Mesendoderm (in vitro differentiated cells): ENCODE data around the gene ANGPTL3.

Experiments used
- DNase-seq: peaks from one replicate; pipeline ENCODE4 v3.0.0; 2013
- H2AK5ac ChIP-seq: 2 replicates; pipeline ENCODE4 v1.6.1; 2013; ENCODE audit warnings: low read length, inconsistent platforms
- H2BK120ac ChIP-seq: 2 replicates; pipeline ENCODE4 v1.6.1; 2013; ENCODE audit warnings: low read depth, mild to moderate bottlenecking, low read length, moderate library complexity, mixed read lengths
- H2BK15ac ChIP-seq: replicated peaks from 2 replicates; pipeline ENCODE4 v1.6.1; 2013; ENCODE audit warnings: low read depth, mild to moderate bottlenecking, moderate library complexity
- H2BK5ac ChIP-seq: 2 replicates; pipeline ENCODE4 v1.6.1; 2013; ENCODE audit warnings: low read length, inconsistent platforms
- H3K18ac ChIP-seq: 2 replicates; pipeline ENCODE4 v1.6.1; 2013; ENCODE audit warnings: mild to moderate bottlenecking, low read length, mixed read lengths
- H3K23ac ChIP-seq: one replicate; pipeline ENCODE4 v1.6.1; 2013; ENCODE audit warnings: low read length
- H3K27ac ChIP-seq: 2 replicates; pipeline ENCODE4 v1.5.1; 2013; ENCODE audit warnings: low read depth, mild to moderate bottlenecking, inconsistent platforms, low read length, moderate library complexity
- H3K27me3 ChIP-seq: 2 replicates; pipeline ENCODE4 v1.6.1; 2013; ENCODE audit warnings: low read length, control low read depth, mild to moderate bottlenecking, inconsistent platforms; ENCODE audit not compliant: insufficient read depth, poor library complexity
- H3K36me3 ChIP-seq: 2 replicates; pipeline ENCODE4 v1.6.1; 2013; ENCODE audit warnings: low read length, inconsistent platforms; ENCODE audit not compliant: control insufficient read depth, insufficient read depth
- H3K4ac ChIP-seq: one replicate; pipeline ENCODE4 v1.6.1; 2013; ENCODE audit warnings: low read depth, mild to moderate bottlenecking, low read length, moderate library complexity
- H3K4me1 ChIP-seq: 2 replicates; pipeline ENCODE4 v1.6.1; 2013; ENCODE audit warnings: low read depth, low read length, inconsistent platforms; ENCODE audit not compliant: control insufficient read depth
- H3K4me2 ChIP-seq: 2 replicates; pipeline ENCODE4 v1.6.1; 2013; ENCODE audit warnings: low read length
- H3K4me3 ChIP-seq: 2 replicates; pipeline ENCODE4 v1.5.1; 2013; ENCODE audit warnings: mild to moderate bottlenecking, low read length
- H3K56ac ChIP-seq: one replicate; pipeline ENCODE4 v1.6.1; 2013; ENCODE audit warnings: low read length
- H3K79me1 ChIP-seq: 2 replicates; pipeline ENCODE4 v1.6.1; 2013; ENCODE audit warnings: low read length, inconsistent platforms
- H3K79me2 ChIP-seq: 2 replicates; pipeline ENCODE4 v1.6.1; 2013; ENCODE audit warnings: mild to moderate bottlenecking, low read length; ENCODE audit not compliant: control insufficient read depth, insufficient read depth
- H3K9ac ChIP-seq: 2 replicates; pipeline ENCODE4 v1.6.1; 2013; ENCODE audit warnings: low read length, inconsistent platforms
- H4K5ac ChIP-seq: one replicate; pipeline ENCODE4 v1.6.1; 2013; ENCODE audit warnings: low read length
- H4K8ac ChIP-seq: one replicate; pipeline ENCODE4 v1.6.1; 2013; ENCODE audit warnings: low read depth, mild to moderate bottlenecking, control low read depth, low read length, moderate library complexity
- WGBS: extraction: QIAGEN DNeasy Blood & Tissue Kit; methylation state at CpG from one replicate; pipeline ENCODE4 v1.1.7; 2013; ENCODE audit warnings: low lambda C conversion rate, missing lambda C conversion rate; ENCODE audit not compliant: insufficient coverage; ENCODE audit errors: extremely low coverage; 5-methylcytosine and 5-hydroxymethylcytosine counted together

Gene ANGPTL3

DNA sequence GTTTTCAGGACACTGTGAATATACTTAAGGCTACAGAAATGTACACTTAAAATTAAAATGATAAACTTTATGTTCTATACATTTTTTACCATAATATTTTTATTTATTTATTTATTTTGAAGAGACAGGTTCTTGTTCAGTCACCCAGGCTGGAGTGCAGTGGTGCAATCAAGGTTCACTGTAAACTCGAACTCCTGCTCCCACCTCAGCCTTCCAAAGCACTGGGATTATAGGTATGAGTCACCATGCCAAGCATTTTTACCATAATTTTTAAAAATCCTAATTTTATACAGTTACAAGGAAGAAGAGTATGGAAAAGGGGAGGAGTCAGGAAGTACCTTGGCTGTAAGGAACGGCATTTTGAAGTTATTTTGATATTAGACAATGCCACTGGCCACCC is 23.6 kb upstream of the ANGPTL3 start:
- no CpG with 5 or more reads among the region's 2 CpGs for WGBS
- H2BK5ac ChIP-seq = no peak overlapping the region
- no peak overlapping the region for H3K4ac ChIP-seq
- H3K4me1 ChIP-seq = no peaks in the 10 kb centered on the region
- no peak overlapping the region for H2BK15ac ChIP-seq
- no peak overlapping the region for H3K4me3 ChIP-seq
- no peaks in the 10 kb centered on the region for H3K79me2 ChIP-seq
- no peaks in the 10 kb centered on the region for H3K27me3 ChIP-seq
- H3K4me2 ChIP-seq = no peak overlapping the region
- no peak for DNase-seq
- no peak overlapping the region for H4K5ac ChIP-seq
- no peak overlapping the region for H3K18ac ChIP-seq
- no peak overlapping the region for H3K23ac ChIP-seq
- no peak overlapping the region for H3K27ac ChIP-seq
- H3K79me1 ChIP-seq = no peaks in the 10 kb centered on the region
- H3K56ac ChIP-seq = no peak overlapping the region
- no peak overlapping the region for H2BK120ac ChIP-seq
- no peaks in the 10 kb centered on the region for H3K36me3 ChIP-seq
- H4K8ac ChIP-seq = no peak overlapping the region
- no peak overlapping the region for H2AK5ac ChIP-seq
- H3K9ac ChIP-seq = no peak overlapping the region

DNA sequence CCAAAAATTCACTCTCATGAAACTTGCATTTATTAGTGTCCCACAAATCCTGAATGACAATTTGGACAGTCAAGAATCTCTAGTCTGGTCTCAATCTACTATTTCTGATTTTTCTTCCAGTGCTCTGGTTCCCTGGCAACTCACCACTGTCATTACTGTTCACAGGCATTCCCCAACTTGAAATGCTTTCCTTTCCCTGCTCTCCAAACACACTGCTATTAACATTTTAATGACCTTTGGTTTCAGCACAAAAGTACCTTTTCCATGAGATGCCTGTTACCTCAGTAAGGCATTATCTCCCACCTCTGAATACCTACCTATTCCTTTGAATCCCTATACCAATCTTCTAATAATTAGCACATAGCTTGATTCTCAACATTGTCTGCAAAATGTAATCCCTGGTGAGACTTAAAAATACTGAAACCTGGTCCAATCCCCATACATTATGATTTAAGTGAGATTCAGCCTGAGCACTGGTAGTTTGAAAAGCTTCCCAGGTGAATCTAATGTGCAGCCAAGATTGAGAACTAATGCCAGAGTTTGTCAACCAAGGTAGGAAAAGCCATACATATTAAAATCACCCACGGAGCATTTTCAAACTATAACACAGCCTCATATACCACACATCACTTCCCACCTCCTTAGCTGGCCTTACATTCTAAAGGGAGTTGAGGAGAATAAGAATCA is 11.7 kb upstream of the ANGPTL3 start:
- Histone ChIP-seq H3K27me3 (no peaks in the 10 kb centered on the region), H3K23ac (no peak overlapping the region), H3K79me1 (no peaks in the 10 kb centered on the region), H2BK120ac (no peak overlapping the region), H2BK15ac (no peak overlapping the region), H3K4me1 (no peaks in the 10 kb centered on the region), H3K18ac (no peak overlapping the region), H3K4me2 (no peak overlapping the region), H4K8ac (no peak overlapping the region), H4K5ac (no peak overlapping the region), H3K9ac (no peak overlapping the region), H3K27ac (no peak overlapping the region), H3K56ac (no peak overlapping the region), H3K4ac (no peak overlapping the region), H3K4me3 (no peak overlapping the region), H2AK5ac (no peak overlapping the region), H3K36me3 (no peaks in the 10 kb centered on the region), H2BK5ac (no peak overlapping the region), H3K79me2 (no peaks in the 10 kb centered on the region)
- WGBS = no CpG with 5 or more reads among the region's 1 CpG
- peak; percentile 20 for DNase-seq

DNA sequence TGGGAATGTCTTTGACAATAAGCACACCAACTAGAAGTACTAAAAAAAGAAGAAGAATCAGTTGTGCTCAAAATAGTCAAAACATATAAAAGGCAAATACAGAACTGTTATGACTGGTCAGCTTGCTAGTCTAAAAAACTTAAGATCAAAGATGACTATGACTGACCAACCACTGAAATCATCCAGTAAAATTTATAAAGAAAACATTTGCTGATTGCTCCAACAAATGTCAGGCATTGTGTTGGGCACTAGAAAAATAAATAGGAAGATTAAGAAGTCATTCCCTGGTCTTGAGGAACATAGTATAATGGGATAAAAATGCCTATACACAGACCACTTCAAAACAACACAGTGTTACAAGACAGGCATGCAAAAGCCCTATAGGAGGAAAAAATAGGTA is 9.3 kb upstream of the ANGPTL3 start:
- Histone ChIP-seq H3K9ac (no peak overlapping the region), H3K56ac (no peak overlapping the region), H3K4ac (no peak overlapping the region), H4K5ac (no peak overlapping the region), H3K79me2 (no peaks in the 10 kb centered on the region), H2BK5ac (no peak overlapping the region), H3K4me2 (no peak overlapping the region), H3K18ac (no peak overlapping the region), H2BK15ac (no peak overlapping the region), H3K4me3 (no peak overlapping the region), H3K79me1 (no peaks in the 10 kb centered on the region), H3K23ac (no peak overlapping the region), H3K27ac (no peak overlapping the region), H2BK120ac (no peak overlapping the region), H3K27me3 (no peaks in the 10 kb centered on the region), H3K36me3 (no peaks in the 10 kb centered on the region), H2AK5ac (no peak overlapping the region), H3K4me1 (no peaks in the 10 kb centered on the region), H4K8ac (no peak overlapping the region)
- no peak for DNase-seq

GRCh38 chr1:62589321-62589720 is 8.0 kb upstream of the ANGPTL3 start:
- no peaks in the 10 kb centered on the region for H3K36me3 ChIP-seq
- H2BK15ac ChIP-seq = no peak overlapping the region
- H2BK5ac ChIP-seq = no peak overlapping the region
- no peak overlapping the region for H3K4me3 ChIP-seq
- H3K23ac ChIP-seq = no peak overlapping the region
- H4K5ac ChIP-seq = no peak overlapping the region
- no peak overlapping the region for H3K27ac ChIP-seq
- no peak overlapping the region for H2BK120ac ChIP-seq
- H4K8ac ChIP-seq = no peak overlapping the region
- no peaks in the 10 kb centered on the region for H3K4me1 ChIP-seq
- no peaks in the 10 kb centered on the region for H3K79me2 ChIP-seq
- no peak overlapping the region for H2AK5ac ChIP-seq
- H3K9ac ChIP-seq = no peak overlapping the region
- no peaks in the 10 kb centered on the region for H3K27me3 ChIP-seq
- no peaks in the 10 kb centered on the region for H3K79me1 ChIP-seq
- no peak overlapping the region for H3K4ac ChIP-seq
- H3K56ac ChIP-seq = no peak overlapping the region
- H3K18ac ChIP-seq = no peak overlapping the region
- no CpG with 5 or more reads among the region's 3 CpGs for WGBS
- no peak for DNase-seq
- no peak overlapping the region for H3K4me2 ChIP-seq

GRCh38 chr1:62590255-62590969 is 6.9 kb upstream of the ANGPTL3 start:
- no peak for DNase-seq
- H3K56ac ChIP-seq = no peak overlapping the region
- H2BK5ac ChIP-seq = no peak overlapping the region

GRCh38 chr1:62590970-62591368 is 6.4 kb upstream of the ANGPTL3 start:
- Histone ChIP-seq H4K5ac (no peak overlapping the region), H2BK120ac (no peak overlapping the region), H3K36me3 (no peaks in the 10 kb centered on the region), H3K4ac (no peak overlapping the region), H2AK5ac (no peak overlapping the region), H3K4me3 (no peak overlapping the region), H3K23ac (no peak overlapping the region), H3K27ac (no peak overlapping the region), H3K27me3 (no peaks in the 10 kb centered on the region), H3K4me1 (no peaks in the 10 kb centered on the region), H3K18ac (no peak overlapping the region), H3K56ac (no peak overlapping the region), H3K79me1 (no peaks in the 10 kb centered on the region), H2BK15ac (no peak overlapping the region), H3K4me2 (no peak overlapping the region), H4K8ac (no peak overlapping the region), H3K79me2 (no peaks in the 10 kb centered on the region), H2BK5ac (no peak overlapping the region), H3K9ac (no peak overlapping the region)
- no CpG with 5 or more reads among the region's 1 CpG for WGBS
- no peak for DNase-seq

More at GRCh38 chr1:62590255-62590969, 6.9 kb upstream of the ANGPTL3 start:
- Histone ChIP-seq H2BK15ac (no peak overlapping the region), H3K79me1 (no peaks in the 10 kb centered on the region), H3K27ac (no peak overlapping the region), H3K18ac (no peak overlapping the region), H4K5ac (no peak overlapping the region), H3K4me2 (no peak overlapping the region), H2AK5ac (no peak overlapping the region), H3K4ac (no peak overlapping the region), H4K8ac (no peak overlapping the region), H3K36me3 (no peaks in the 10 kb centered on the region), H3K9ac (no peak overlapping the region), H3K79me2 (no peaks in the 10 kb centered on the region), H3K4me1 (no peaks in the 10 kb centered on the region), H3K27me3 (no peaks in the 10 kb centered on the region), H2BK120ac (no peak overlapping the region), H3K4me3 (no peak overlapping the region), H3K23ac (no peak overlapping the region)
- no CpG with 5 or more reads among the region's 4 CpGs for WGBS
